ENCODE data around the gene CNTNAP4. TPM values are rescaled to one million over a fixed set of nuclear protein-coding genes. Genes with fewer than 3 reads are reported as not detected.

The CNTNAP4 gene
- total RNA-seq, 1 experiment from 2014 or later, result not detected

DNA sequence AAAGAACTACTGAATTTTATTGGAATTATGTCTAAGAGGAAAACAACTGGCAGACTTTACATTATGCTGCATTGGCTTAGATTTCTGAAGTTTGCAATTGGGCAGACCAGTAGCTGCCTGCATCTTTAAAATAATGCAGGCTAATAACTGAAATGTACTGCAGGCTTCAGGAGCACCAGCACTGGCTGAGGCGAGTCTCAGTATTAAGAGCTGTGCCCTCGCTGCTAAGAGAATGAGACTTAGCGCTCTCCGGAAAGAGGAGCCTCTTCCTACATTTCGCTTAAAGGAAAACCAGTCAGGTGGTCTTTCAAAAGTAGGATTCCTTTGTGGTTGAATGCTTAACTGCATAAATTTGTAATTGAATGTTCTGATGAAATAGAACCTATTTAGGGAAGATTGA is 885 bp downstream of the CNTNAP4 start:
- intact Hi-C loops (cut with micrococcal nuclease; ENCODE audit: unreplicated experiment), result no loop called here
- Histone ChIP-seq H3K9me2 (ENCODE audit: insufficient read depth) (no peaks in the 10 kb centered on the region), H3K79me2 (ENCODE audit: low read depth) (no peaks in the 10 kb centered on the region), H3K4me1 (replicated peaks; ENCODE audit: insufficient read depth) (no peaks in the 10 kb centered on the region), H3K9me3 (ENCODE audit: insufficient read depth, low read depth) (no peaks in the 10 kb centered on the region), H3F3A (ENCODE audit: insufficient read depth, low read depth) (no peaks in the 10 kb centered on the region), H3K4me2 (no peak overlapping the region), H2AFZ (no peak overlapping the region), H3K27ac (no peak overlapping the region), H3K4me3 (no peak overlapping the region), H3K27me3 (ENCODE audit: insufficient read depth, low read depth) (peaks cover 8% of the 10 kb centered on the region; the same call in 1 of the 2 replicates), H3K36me3 (ENCODE audit: low read depth) (no peaks in the 10 kb centered on the region), H4K20me1 (ENCODE audit: insufficient read depth) (no peaks in the 10 kb centered on the region)
- TF ChIP-seq, protein P1, sequence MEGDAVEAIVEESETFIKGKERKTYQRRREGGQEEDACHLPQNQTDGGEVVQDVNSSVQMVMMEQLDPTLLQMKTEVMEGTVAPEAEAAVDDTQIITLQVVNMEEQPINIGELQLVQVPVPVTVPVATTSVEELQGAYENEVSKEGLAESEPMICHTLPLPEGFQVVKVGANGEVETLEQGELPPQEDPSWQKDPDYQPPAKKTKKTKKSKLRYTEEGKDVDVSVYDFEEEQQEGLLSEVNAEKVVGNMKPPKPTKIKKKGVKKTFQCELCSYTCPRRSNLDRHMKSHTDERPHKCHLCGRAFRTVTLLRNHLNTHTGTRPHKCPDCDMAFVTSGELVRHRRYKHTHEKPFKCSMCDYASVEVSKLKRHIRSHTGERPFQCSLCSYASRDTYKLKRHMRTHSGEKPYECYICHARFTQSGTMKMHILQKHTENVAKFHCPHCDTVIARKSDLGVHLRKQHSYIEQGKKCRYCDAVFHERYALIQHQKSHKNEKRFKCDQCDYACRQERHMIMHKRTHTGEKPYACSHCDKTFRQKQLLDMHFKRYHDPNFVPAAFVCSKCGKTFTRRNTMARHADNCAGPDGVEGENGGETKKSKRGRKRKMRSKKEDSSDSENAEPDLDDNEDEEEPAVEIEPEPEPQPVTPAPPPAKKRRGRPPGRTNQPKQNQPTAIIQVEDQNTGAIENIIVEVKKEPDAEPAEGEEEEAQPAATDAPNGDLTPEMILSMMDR (conservative IDR thresholded peaks at IDR 0.05), result no peak
- no peak for TF ChIP-seq EZH2 (IDR thresholded peaks at IDR 0.05; ENCODE audit: low read depth)
- ChIA-PET POLR2A (ENCODE audit: unreplicated experiment) (no interaction called here), CTCF (no interaction called here)
- no peak for DNase-seq
- BruUV-seq (replicated peaks), result no TSS peak

DNA sequence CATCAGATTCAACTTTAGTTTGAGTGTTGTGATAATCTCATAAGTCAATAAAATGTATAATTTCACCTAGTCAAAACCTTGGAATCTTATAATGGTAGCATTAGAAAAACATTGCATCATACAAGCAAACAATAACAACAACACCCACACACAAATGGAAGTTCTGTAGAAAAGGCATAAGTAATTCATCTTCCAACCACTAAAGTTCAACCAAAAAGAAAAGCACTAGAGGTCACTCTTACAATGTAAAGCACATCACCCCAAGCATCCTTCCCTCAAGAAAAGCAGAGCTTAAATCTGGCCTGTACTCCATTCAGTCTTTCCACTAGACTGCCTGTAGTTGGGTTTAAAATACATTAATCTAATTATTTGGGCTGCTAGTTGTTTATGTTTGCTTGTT is 1.8 kb downstream of the CNTNAP4 start:
- no TSS peak for BruUV-seq (replicated peaks)
- no peaks in the 10 kb centered on the region for H3K9me3 ChIP-seq (ENCODE audit: insufficient read depth, low read depth)
- POLR2A ChIA-PET (ENCODE audit: unreplicated experiment), result no interaction called here
- H3K36me3 ChIP-seq (ENCODE audit: low read depth), result no peaks in the 10 kb centered on the region
- H3K79me2 ChIP-seq (ENCODE audit: low read depth), result no peaks in the 10 kb centered on the region
- H3K9me2 ChIP-seq (ENCODE audit: insufficient read depth), result no peaks in the 10 kb centered on the region; the same call in 1 of the 2 replicates
- H3K4me3 ChIP-seq, result no peak overlapping the region
- H3F3A ChIP-seq (ENCODE audit: insufficient read depth, low read depth), result no peaks in the 10 kb centered on the region
- peaks cover 8% of the 10 kb centered on the region; the same call in 1 of the 2 replicates for H3K27me3 ChIP-seq (ENCODE audit: insufficient read depth, low read depth)
- no peaks in the 10 kb centered on the region for H3K4me1 ChIP-seq (replicated peaks; ENCODE audit: insufficient read depth)
- DNase-seq, result no peak
- no peak overlapping the region for H3K4me2 ChIP-seq
- H4K20me1 ChIP-seq (ENCODE audit: insufficient read depth), result no peaks in the 10 kb centered on the region
- no peak overlapping the region for H2AFZ ChIP-seq
- CTCF ChIA-PET, result no interaction called here
- H3K27ac ChIP-seq, result no peak overlapping the region
- TF ChIP-seq, protein P1 (conservative IDR thresholded peaks at IDR 0.05), result no peak; the same call in 1 of the 2 replicates
- TF ChIP-seq EZH2 (IDR thresholded peaks at IDR 0.05; ENCODE audit: low read depth), result no peak
- intact Hi-C loops (cut with micrococcal nuclease; ENCODE audit: unreplicated experiment), result no loop called here

- no peak overlapping the region for H3K4me2 ChIP-seq
- no peaks in the 10 kb centered on the region for H3K9me3 ChIP-seq (ENCODE audit: insufficient read depth, low read depth)
- H3K36me3 ChIP-seq (ENCODE audit: low read depth), result no peaks in the 10 kb centered on the region
- H3K4me3 ChIP-seq, result no peak overlapping the region
- BruUV-seq (replicated peaks), result no TSS peak
- no peaks in the 10 kb centered on the region for H4K20me1 ChIP-seq (ENCODE audit: insufficient read depth)
- peaks cover 8% of the 10 kb centered on the region; the same call in 1 of the 2 replicates for H3K27me3 ChIP-seq (ENCODE audit: insufficient read depth, low read depth)
- no peak for DNase-seq
- no peaks in the 10 kb centered on the region for H3F3A ChIP-seq (ENCODE audit: insufficient read depth, low read depth)
- no peaks in the 10 kb centered on the region for H3K4me1 ChIP-seq (replicated peaks; ENCODE audit: insufficient read depth)
- H2AFZ ChIP-seq, result no peak overlapping the region
- intact Hi-C loops (cut with micrococcal nuclease; ENCODE audit: unreplicated experiment), result no loop called here
- no peak overlapping the region for H3K27ac ChIP-seq
- CTCF ChIA-PET, result no interaction called here
- H3K79me2 ChIP-seq (ENCODE audit: low read depth), result no peaks in the 10 kb centered on the region
- TF ChIP-seq, protein P1 (conservative IDR thresholded peaks at IDR 0.05), result no peak
- TF ChIP-seq EZH2 (IDR thresholded peaks at IDR 0.05; ENCODE audit: low read depth), result no peak
- POLR2A ChIA-PET (ENCODE audit: unreplicated experiment), result no interaction called here
- no peaks in the 10 kb centered on the region; the same call in 1 of the 2 replicates for H3K9me2 ChIP-seq (ENCODE audit: insufficient read depth)
Measured at GRCh38 chr16:76280421-76281215, 3.4 kb downstream of the CNTNAP4 start.
